Esophagus squamous epithelium (tissue), 4 donors: Measurements from ENCODE around the gene DOC2A.

Experiments
- CTCF ChIP-seq, 6 experiments: fragments of 450-650 bp in 4 of 6; fragments of 200-600 bp in 2 of 6; sonication (generic) in 2 of 6; IDR thresholded peaks; one replicate each; pipeline ENCODE4 v1.5.1; 2016 to 2019; ENCODE audit warnings: antibody characterized with exemption in 6 of 6, mild to moderate bottlenecking in 4 of 6, moderate library complexity in 4 of 6
- POLR2A ChIP-seq, 4 donors: fragments of 450-650 bp; IDR thresholded peaks; one replicate each; pipeline ENCODE4 v1.6.1; 2017; ENCODE audit warnings: antibody characterized with exemption in 4 of 4, mild to moderate bottlenecking in 4 of 4, moderate library complexity in 3 of 4

DNA sequence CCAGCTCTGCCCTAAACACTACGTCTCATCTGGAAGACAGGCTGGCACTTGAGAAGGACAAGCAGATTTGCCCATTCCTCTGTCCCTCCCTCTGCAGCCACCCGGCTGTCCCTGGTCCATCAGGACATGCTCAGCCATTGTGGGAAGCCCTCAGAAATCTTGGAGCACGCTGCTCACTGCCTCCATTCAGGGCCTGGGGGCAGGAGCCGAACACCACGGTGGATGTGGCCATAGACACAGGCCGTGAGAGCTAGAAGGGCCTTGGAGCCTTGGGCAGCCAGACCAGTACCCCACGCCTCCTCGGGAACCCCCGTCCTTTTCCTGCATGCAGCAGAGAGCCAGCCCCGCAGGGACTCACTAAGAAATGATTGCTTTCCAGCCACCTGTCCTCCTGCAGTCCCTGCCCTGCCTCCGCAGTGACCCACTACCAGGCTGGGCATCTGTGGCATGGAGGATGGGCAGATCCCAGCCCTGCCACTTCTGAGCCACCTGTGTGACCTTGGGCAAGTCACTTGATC, 3.4 kb downstream of the DOC2A start:
- TF ChIP-seq CTCF (IDR thresholded peaks at IDR 0.05) (no peak), POLR2A (IDR thresholded peaks at IDR 0.05) (no peak)
